ENCODE measurements around the gene DAO. TPM values are rescaled to one million over a fixed set of nuclear protein-coding genes. Genes with fewer than 3 reads are reported as not detected.

Gene DAO
- total RNA-seq, 1 experiment from 2014 or later, result not detected

GRCh38 chr12:108939594-108939993 is 59.7 kb downstream of the DAO start:
- Histone ChIP-seq H3K79me1 (ENCODE audit: insufficient read depth, low read depth, low read length, poor library complexity, severe bottlenecking) (no peaks in the 10 kb centered on the region), H3K79me2 (ENCODE audit: insufficient read depth, low read length) (no peaks in the 10 kb centered on the region), H2BK20ac (ENCODE audit: low read depth, low read length, poor library complexity, severe bottlenecking) (no peak overlapping the region), H4K8ac (replicated peaks; ENCODE audit: insufficient read length, low read depth, low read length) (no peak overlapping the region), H2BK5ac (ENCODE audit: insufficient read length, low read length) (no peak overlapping the region), H2AK5ac (ENCODE audit: insufficient read length, low read length) (no peak overlapping the region), H4K20me1 (ENCODE audit: control insufficient read depth, insufficient read depth, insufficient read length) (no peaks in the 10 kb centered on the region), H3K4ac (ENCODE audit: low read depth, low read length) (no peak overlapping the region), H3K23me2 (ENCODE audit: insufficient read length, low read depth, low read length, poor library complexity, severe bottlenecking) (no peaks in the 10 kb centered on the region), H3K23ac (ENCODE audit: insufficient read length, low read depth, low read length) (no peak overlapping the region), H2BK15ac (ENCODE audit: low read depth, low read length) (no peak overlapping the region), H3K18ac (ENCODE audit: insufficient read length, low read depth, low read length) (no peak overlapping the region), H3K9me3 (ENCODE audit: control insufficient read depth, low read depth, low read length) (no peaks in the 10 kb centered on the region), H4K91ac (ENCODE audit: insufficient read length, low read depth, low read length) (no peak overlapping the region), H2BK12ac (ENCODE audit: insufficient read length, low read depth, low read length) (no peak overlapping the region), H3K9ac (ENCODE audit: extremely low read depth, insufficient read length, low read length) (no peak overlapping the region), H2AFZ (ENCODE audit: low read length) (no peak overlapping the region), H2BK120ac (ENCODE audit: low read depth, low read length, poor library complexity, severe bottlenecking) (no peak overlapping the region), H3T11ph (ENCODE audit: low read length) (no peak overlapping the region), H3K14ac (ENCODE audit: insufficient read depth, low read length) (no peak overlapping the region), H3K56ac (ENCODE audit: insufficient read length, low read depth, low read length) (no peak overlapping the region), H3K4me2 (ENCODE audit: insufficient read depth, insufficient read length, low read length) (no peak overlapping the region), H3K4me1 (ENCODE audit: insufficient read depth, low read length) (no peaks in the 10 kb centered on the region), H3K27ac (ENCODE audit: insufficient read length, low read depth, low read length) (no peak overlapping the region), H3K27me3 (ENCODE audit: insufficient read depth, low read length) (no peaks in the 10 kb centered on the region), H4K5ac (ENCODE audit: insufficient read length, low read depth, low read length) (no peak overlapping the region)
- WGBS (ENCODE audit: extremely low coverage, insufficient read length, low lambda C conversion rate), result no CpG with 5 or more reads among the region's 1 CpG
- H3K27me3 Mint-ChIP-seq (ENCODE audit: low read depth), result peaks cover 11% of the 10 kb centered on the region
- H3K4me3 Mint-ChIP-seq, result no peak overlapping the region
- H3K9me3 Mint-ChIP-seq, result no peaks in the 10 kb centered on the region
- DNase-seq, result peak; percentile 57
- no peaks in the 10 kb centered on the region for H3K36me3 Mint-ChIP-seq (ENCODE audit: insufficient read depth in 1 of 3, low read depth in 3 of 3)
- H3K4me1 Mint-ChIP-seq, result no peaks in the 10 kb centered on the region
- H3K27ac Mint-ChIP-seq, result peak overlapping the region in 1 of 3 experiments; percentile 22; a peak in 1 of 7 replicates
- TF ChIP-seq CTCF (conservative IDR thresholded peaks at IDR 0.05), result no peak

Data from H9 (cell line).